Measurements from ENCODE around the gene ALG2. TPM values are rescaled to one million over a fixed set of nuclear protein-coding genes. Genes with fewer than 3 reads are reported as not detected.

ALG2 gene
- total and polyA plus RNA-seq, 2 of the 13 experiments (the other 11 are each of a cell fraction or from before 2014, with no cell fraction given): 46.2 to 49.0 TPM

- TF ChIP-seq ZNF232 (CRISPR knock-in tag; IDR thresholded peaks at IDR 0.05; ENCODE audit: borderline replicate concordance) (no peak; the same call in 1 of the 2 replicates), MZF1 (CRISPR knock-in tag; IDR thresholded peaks at IDR 0.05; ENCODE audit: borderline replicate concordance) (no peak), TSC22D2 (CRISPR knock-in tag; IDR thresholded peaks at IDR 0.05; ENCODE audit: borderline replicate concordance) (0 out of 2 replicates have a peak, but pooled peaks have one; percentile 50), ZNF792 (CRISPR knock-in tag; IDR thresholded peaks at IDR 0.05) (0 out of 2 replicates have a peak, but pooled peaks have one; percentile 24), GATAD1 (CRISPR knock-in tag; IDR thresholded peaks at IDR 0.05) (peak; percentile 42; the same call in 1 of the 2 replicates), CTCF (CRISPR knock-in tag; IDR thresholded peaks at IDR 0.05) (peak; percentile 91), ARID5B (CRISPR knock-in tag; IDR thresholded peaks at IDR 0.05) (peak; percentile 40; the same call in 1 of the 2 replicates), GPN1 (CRISPR knock-in tag; IDR thresholded peaks at IDR 0.05; ENCODE audit: borderline replicate concordance) (no peak), ZNF563 (CRISPR knock-in tag; IDR thresholded peaks at IDR 0.05) (no peak), EP300 (IDR thresholded peaks at IDR 0.05; ENCODE audit: low read depth in 2 of 2, low read length in 2 of 2) (no peak), EP300 (CRISPR knock-in tag; IDR thresholded peaks at IDR 0.05; ENCODE audit: borderline replicate concordance) (no peak), THRA (CRISPR knock-in tag; IDR thresholded peaks at IDR 0.05; ENCODE audit: borderline replicate concordance) (peak; percentile 40; the same call in 1 of the 2 replicates), SNRNP70 (IDR thresholded peaks at IDR 0.05; ENCODE audit: low read depth, low read length) (no peak), ZNF350 (CRISPR knock-in tag; IDR thresholded peaks at IDR 0.05; ENCODE audit: borderline replicate concordance, low read depth) (peak; percentile 26; the same call in 1 of the 2 replicates), MNT (IDR thresholded peaks at IDR 0.05) (no peak), MED1 (CRISPR knock-in tag; IDR thresholded peaks at IDR 0.05) (0 out of 2 replicates have a peak, but pooled peaks have one; percentile 25), RBFOX2 (IDR thresholded peaks at IDR 0.05; ENCODE audit: low read depth, low read length) (no peak), MATR3 (CRISPR knock-in tag; IDR thresholded peaks at IDR 0.05) (no peak), CEBPG (CRISPR knock-in tag; IDR thresholded peaks at IDR 0.05) (peak; percentile 19; the same call in 1 of the 2 replicates)
Observed at GRCh38 chr9:99184475-99185347, 37.0 kb downstream of the ALG2 start (continued).

All from HepG2 (cell line).